Endothelial cell of umbilical vein (primary cell): ENCODE results near the gene GRK1.

Experiments
- EZH2 ChIP-seq: IDR thresholded peaks from 2 replicates; pipeline ENCODE4 v1.6.1; 2012; ENCODE audit warnings: borderline replicate concordance, low read depth, mild to moderate bottlenecking, moderate library complexity, low read length, inconsistent platforms; ENCODE audit not compliant: severe bottlenecking
- FOS ChIP-seq: IDR thresholded peaks from 2 replicates; pipeline ENCODE4 v1.6.1; 2011; ENCODE audit warnings: mild to moderate bottlenecking, low read length, moderate library complexity, borderline replicate concordance; ENCODE audit not compliant: insufficient read depth
- GATA2 ChIP-seq: IDR thresholded peaks from 2 replicates; pipeline ENCODE4 v1.7.0; 2011; ENCODE audit warnings: low read depth, mild to moderate bottlenecking, moderate library complexity, mixed read lengths, low read length; ENCODE audit not compliant: insufficient read length, insufficient read depth
- POLR2A ChIP-seq: IDR thresholded peaks from 2 replicates; pipeline ENCODE4 v1.6.1; 2012; ENCODE audit warnings: low read depth, mild to moderate bottlenecking, control low read depth, low read length
- TF ChIP-seq, protein P1 (sequence below), 2 donors: IDR thresholded peaks; 1 replicate in 1 of 2; 2 replicates in 1 of 2; pipeline ENCODE4 v1.5.1; 2011; ENCODE audit warnings: low read length in 2 of 2, mild to moderate bottlenecking in 2 of 2, moderate library complexity in 2 of 2, control low read depth in 1 of 2, inconsistent platforms in 1 of 2, low read depth in 1 of 2; ENCODE audit not compliant: insufficient read depth in 1 of 2; ENCODE audit errors: extremely low read depth in 1 of 2

DNA sequence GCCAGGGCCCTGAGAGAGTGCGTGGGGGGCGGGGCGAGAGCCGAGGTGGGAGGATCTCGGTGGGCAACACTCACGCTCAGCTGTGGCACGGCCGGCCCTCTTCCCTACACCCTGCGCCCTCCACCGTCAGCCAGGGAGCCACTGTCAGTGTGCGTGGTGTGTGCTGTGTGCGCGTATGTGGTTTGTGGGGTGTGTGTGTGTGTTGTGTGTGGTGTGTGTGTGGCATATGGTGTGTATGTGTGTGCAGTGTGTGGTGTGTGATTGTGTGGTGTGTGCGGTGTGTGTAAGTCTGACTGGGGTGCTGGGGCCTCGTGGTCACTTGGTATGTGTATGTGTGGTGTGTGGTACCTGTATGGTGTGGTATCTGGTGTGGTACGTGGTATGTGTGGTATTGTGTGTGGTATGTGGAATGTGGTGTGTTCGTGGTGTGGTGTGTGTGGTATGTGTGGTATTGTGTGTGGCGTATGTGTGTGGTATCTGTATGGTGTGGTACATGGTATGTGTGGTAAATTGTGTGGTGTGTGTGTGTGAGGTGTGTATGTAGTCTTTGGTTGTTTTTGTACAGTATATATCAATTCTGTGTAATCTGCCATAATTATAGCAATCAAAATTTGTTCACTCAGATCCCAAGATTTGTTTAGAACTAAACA, 5.1 kb downstream of the GRK1 start:
- no peak for TF ChIP-seq EZH2
- TF ChIP-seq, protein P1, sequence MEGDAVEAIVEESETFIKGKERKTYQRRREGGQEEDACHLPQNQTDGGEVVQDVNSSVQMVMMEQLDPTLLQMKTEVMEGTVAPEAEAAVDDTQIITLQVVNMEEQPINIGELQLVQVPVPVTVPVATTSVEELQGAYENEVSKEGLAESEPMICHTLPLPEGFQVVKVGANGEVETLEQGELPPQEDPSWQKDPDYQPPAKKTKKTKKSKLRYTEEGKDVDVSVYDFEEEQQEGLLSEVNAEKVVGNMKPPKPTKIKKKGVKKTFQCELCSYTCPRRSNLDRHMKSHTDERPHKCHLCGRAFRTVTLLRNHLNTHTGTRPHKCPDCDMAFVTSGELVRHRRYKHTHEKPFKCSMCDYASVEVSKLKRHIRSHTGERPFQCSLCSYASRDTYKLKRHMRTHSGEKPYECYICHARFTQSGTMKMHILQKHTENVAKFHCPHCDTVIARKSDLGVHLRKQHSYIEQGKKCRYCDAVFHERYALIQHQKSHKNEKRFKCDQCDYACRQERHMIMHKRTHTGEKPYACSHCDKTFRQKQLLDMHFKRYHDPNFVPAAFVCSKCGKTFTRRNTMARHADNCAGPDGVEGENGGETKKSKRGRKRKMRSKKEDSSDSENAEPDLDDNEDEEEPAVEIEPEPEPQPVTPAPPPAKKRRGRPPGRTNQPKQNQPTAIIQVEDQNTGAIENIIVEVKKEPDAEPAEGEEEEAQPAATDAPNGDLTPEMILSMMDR (IDR thresholded peaks at IDR 0.05; ENCODE audit: extremely low read depth in 1 of 2, insufficient read depth in 1 of 2, low read depth in 1 of 2, low read length in 2 of 2) = no peak
- no peak for TF ChIP-seq FOS
- TF ChIP-seq POLR2A = no peak
- no peak for TF ChIP-seq GATA2
